ENCODE measurements around the gene CACNA1D.

Gene CACNA1D

GRCh38 chr3:53677413-53677812 is 183.0 kb downstream of the CACNA1D start:
- H3K4me3 ChIP-seq (ENCODE audit: insufficient read depth, low read length, poor library complexity, severe bottlenecking) = no peak overlapping the region
- no peaks in the 10 kb centered on the region for H3K79me2 ChIP-seq (ENCODE audit: insufficient read depth, low read length)
- no peaks in the 10 kb centered on the region for H3K9me2 ChIP-seq (replicated peaks; ENCODE audit: insufficient read depth, low read length)
- H3K9ac ChIP-seq (ENCODE audit: low read length) = no peak overlapping the region
- no peaks in the 10 kb centered on the region for H3F3A ChIP-seq (ENCODE audit: insufficient read depth)
- H3K27ac ChIP-seq (ENCODE audit: low read depth, low read length) = no peak overlapping the region
- no peak overlapping the region for H2AFZ ChIP-seq (ENCODE audit: low read depth, low read length, severe bottlenecking)
- TF ChIP-seq EZH2phosphoT487 (conservative IDR thresholded peaks at IDR 0.05; ENCODE audit: low read length) = no peak
- TF ChIP-seq, protein P1, sequence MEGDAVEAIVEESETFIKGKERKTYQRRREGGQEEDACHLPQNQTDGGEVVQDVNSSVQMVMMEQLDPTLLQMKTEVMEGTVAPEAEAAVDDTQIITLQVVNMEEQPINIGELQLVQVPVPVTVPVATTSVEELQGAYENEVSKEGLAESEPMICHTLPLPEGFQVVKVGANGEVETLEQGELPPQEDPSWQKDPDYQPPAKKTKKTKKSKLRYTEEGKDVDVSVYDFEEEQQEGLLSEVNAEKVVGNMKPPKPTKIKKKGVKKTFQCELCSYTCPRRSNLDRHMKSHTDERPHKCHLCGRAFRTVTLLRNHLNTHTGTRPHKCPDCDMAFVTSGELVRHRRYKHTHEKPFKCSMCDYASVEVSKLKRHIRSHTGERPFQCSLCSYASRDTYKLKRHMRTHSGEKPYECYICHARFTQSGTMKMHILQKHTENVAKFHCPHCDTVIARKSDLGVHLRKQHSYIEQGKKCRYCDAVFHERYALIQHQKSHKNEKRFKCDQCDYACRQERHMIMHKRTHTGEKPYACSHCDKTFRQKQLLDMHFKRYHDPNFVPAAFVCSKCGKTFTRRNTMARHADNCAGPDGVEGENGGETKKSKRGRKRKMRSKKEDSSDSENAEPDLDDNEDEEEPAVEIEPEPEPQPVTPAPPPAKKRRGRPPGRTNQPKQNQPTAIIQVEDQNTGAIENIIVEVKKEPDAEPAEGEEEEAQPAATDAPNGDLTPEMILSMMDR (IDR thresholded peaks at IDR 0.05; ENCODE audit: insufficient read depth, low read length, poor library complexity, severe bottlenecking) = no peak
- no peaks in the 10 kb centered on the region for H4K20me1 ChIP-seq (ENCODE audit: low read depth, low read length)
- no peaks in the 10 kb centered on the region for H3K36me3 ChIP-seq (ENCODE audit: low read length)
- no peaks in the 10 kb centered on the region for H3K27me3 ChIP-seq (ENCODE audit: low read length)
- H3K4me2 ChIP-seq (ENCODE audit: low read depth, low read length, poor library complexity, severe bottlenecking) = no peak overlapping the region
- no peaks in the 10 kb centered on the region for H3K9me3 ChIP-seq (ENCODE audit: insufficient read depth, low read length)

DNA sequence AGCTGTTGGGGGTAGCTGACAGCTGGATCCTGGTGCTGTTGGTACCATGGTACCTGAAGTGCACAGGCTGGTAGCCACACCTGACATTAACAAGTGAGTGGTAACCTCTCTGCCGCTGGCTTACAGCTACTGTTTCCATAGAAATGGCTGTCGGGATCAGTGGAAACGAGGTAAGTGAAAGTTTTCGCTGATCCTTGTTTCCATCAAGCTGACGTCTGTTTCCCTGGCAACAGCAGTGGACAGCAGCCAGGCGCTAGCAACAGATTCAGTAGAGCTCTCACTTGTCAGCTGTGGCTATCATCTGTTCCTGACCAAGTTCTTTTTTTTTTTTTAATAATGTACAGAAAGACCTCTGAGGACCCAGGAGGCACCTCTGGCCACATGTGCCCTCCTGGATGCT is 185.6 kb downstream of the CACNA1D start:
- Histone ChIP-seq H4K20me1 (ENCODE audit: low read depth, low read length) (no peaks in the 10 kb centered on the region), H3K27ac (ENCODE audit: low read depth, low read length) (no peak overlapping the region), H3K4me2 (ENCODE audit: low read depth, low read length, poor library complexity, severe bottlenecking) (no peak overlapping the region), H3K9ac (ENCODE audit: low read length) (no peak overlapping the region), H3K79me2 (ENCODE audit: insufficient read depth, low read length) (no peaks in the 10 kb centered on the region), H3F3A (ENCODE audit: insufficient read depth) (no peaks in the 10 kb centered on the region), H3K36me3 (ENCODE audit: low read length) (no peaks in the 10 kb centered on the region), H3K9me2 (replicated peaks; ENCODE audit: insufficient read depth, low read length) (no peaks in the 10 kb centered on the region), H3K4me3 (ENCODE audit: insufficient read depth, low read length, poor library complexity, severe bottlenecking) (no peak overlapping the region), H3K9me3 (ENCODE audit: insufficient read depth, low read length) (no peaks in the 10 kb centered on the region), H2AFZ (ENCODE audit: low read depth, low read length, severe bottlenecking) (no peak overlapping the region), H3K27me3 (ENCODE audit: low read length) (no peaks in the 10 kb centered on the region)
- TF ChIP-seq, protein P1 (IDR thresholded peaks at IDR 0.05; ENCODE audit: insufficient read depth, low read length, poor library complexity, severe bottlenecking) = no peak
- no peak for TF ChIP-seq EZH2phosphoT487 (conservative IDR thresholded peaks at IDR 0.05; ENCODE audit: low read length)

- no peaks in the 10 kb centered on the region for H3K36me3 ChIP-seq (ENCODE audit: low read length)
Measured at GRCh38 chr3:53682807-53683206, 188.4 kb downstream of the CACNA1D start.

More at GRCh38 chr3:53682807-53683206, 188.4 kb downstream of the CACNA1D start:
- no peaks in the 10 kb centered on the region for H3K27me3 ChIP-seq (ENCODE audit: low read length)
- H3K27ac ChIP-seq (ENCODE audit: low read depth, low read length) = no peak overlapping the region
- no peaks in the 10 kb centered on the region for H3K9me3 ChIP-seq (ENCODE audit: insufficient read depth, low read length)
- H3K4me2 ChIP-seq (ENCODE audit: low read depth, low read length, poor library complexity, severe bottlenecking) = no peak overlapping the region
- no peak overlapping the region for H3K9ac ChIP-seq (ENCODE audit: low read length)
- no peak overlapping the region for H2AFZ ChIP-seq (ENCODE audit: low read depth, low read length, severe bottlenecking)
- TF ChIP-seq EZH2phosphoT487 (conservative IDR thresholded peaks at IDR 0.05; ENCODE audit: low read length) = no peak
- TF ChIP-seq, protein P1 (IDR thresholded peaks at IDR 0.05; ENCODE audit: insufficient read depth, low read length, poor library complexity, severe bottlenecking) = no peak
- H3K4me3 ChIP-seq (ENCODE audit: insufficient read depth, low read length, poor library complexity, severe bottlenecking) = no peak overlapping the region
- no peaks in the 10 kb centered on the region for H3K9me2 ChIP-seq (replicated peaks; ENCODE audit: insufficient read depth, low read length)
- H3F3A ChIP-seq (ENCODE audit: insufficient read depth) = no peaks in the 10 kb centered on the region
- H4K20me1 ChIP-seq (ENCODE audit: low read depth, low read length) = no peaks in the 10 kb centered on the region
- no peaks in the 10 kb centered on the region for H3K79me2 ChIP-seq (ENCODE audit: insufficient read depth, low read length)

All from SU-DHL-6 (cell line).